Activated T-helper 2 cell treated with anti-CD3 and anti-CD28 coated beads, Interferon-gamma antibody, Interleukin-2, Interleukin-4, amounts not matched to agents 10 μg/mL and 5 μg/mL and 100 μg/mL, durations not matched to agents 14 hours and 24 hours and 36 hours (primary cell): ENCODE measurements around the gene PLEKHA7. TPM values are rescaled to one million over a fixed set of nuclear protein-coding genes. Genes with fewer than 3 reads are reported as not detected.

Experiments
- DNase-seq: peaks from one replicate; pipeline ENCODE4 v3.0.0; 2021; ENCODE audit warnings: low spot score
- H3K27ac Mint-ChIP-seq: one replicate; pipeline ENCODE4 v1.8.0; 2021; ENCODE audit warnings: mixed read lengths
- H3K27me3 Mint-ChIP-seq: one replicate; pipeline ENCODE4 v1.8.0; 2021; ENCODE audit warnings: low read depth, mixed read lengths
- H3K36me3 Mint-ChIP-seq: one replicate; pipeline ENCODE4 v1.8.0; 2021; ENCODE audit warnings: low read depth, mixed read lengths
- H3K4me1 Mint-ChIP-seq: one replicate; pipeline ENCODE4 v1.8.0; 2021; ENCODE audit warnings: low read depth, mixed read lengths
- H3K4me3 Mint-ChIP-seq: one replicate; pipeline ENCODE4 v1.8.0; 2021; ENCODE audit warnings: low read depth, mild to moderate bottlenecking, moderate library complexity, mixed read lengths
- H3K9me3 Mint-ChIP-seq: one replicate; pipeline ENCODE4 v1.8.0; 2021; ENCODE audit warnings: mixed read lengths
- intact Hi-C: fragments of 100-400 bp; cut with micrococcal nuclease; formaldehyde crosslinking; loops from one replicate; pipeline ENCODE4 v1.15.1; 2023
- total RNA-seq: library from RNA; stranded (reverse); gene quantifications from 2 replicates; pipeline ENCODE4 v1.2.3, GENCODE V29; 2022

Gene PLEKHA7
- total RNA-seq, 1 donor from 2014 or later = 51.3 TPM

GRCh38 chr11:16806791-16807190, 207.4 kb downstream of the PLEKHA7 start:
- H3K36me3 Mint-ChIP-seq = no peaks in the 10 kb centered on the region
- no peaks in the 10 kb centered on the region for H3K27me3 Mint-ChIP-seq
- H3K4me1 Mint-ChIP-seq = peaks cover 3% of the 10 kb centered on the region
- no peak overlapping the region for H3K27ac Mint-ChIP-seq
- no peaks in the 10 kb centered on the region for H3K9me3 Mint-ChIP-seq
- DNase-seq = no peak
- intact Hi-C loops = no loop called here
- no peak overlapping the region for H3K4me3 Mint-ChIP-seq

GRCh38 chr11:16805938-16806337, 208.3 kb downstream of the PLEKHA7 start:
- Mint-ChIP-seq H3K4me3 (no peak overlapping the region), H3K36me3 (no peaks in the 10 kb centered on the region), H3K27me3 (no peaks in the 10 kb centered on the region), H3K9me3 (no peaks in the 10 kb centered on the region), H3K27ac (no peak overlapping the region), H3K4me1 (peaks cover 3% of the 10 kb centered on the region)
- DNase-seq = no peak
- intact Hi-C loops = no loop called here

GRCh38 chr11:16804104-16804947, 209.9 kb downstream of the PLEKHA7 start:
- peaks cover 10% of the 10 kb centered on the region for H3K4me1 Mint-ChIP-seq
- DNase-seq = no peak
- no peaks in the 10 kb centered on the region for H3K9me3 Mint-ChIP-seq
- H3K4me3 Mint-ChIP-seq = no peak overlapping the region
- H3K36me3 Mint-ChIP-seq = no peaks in the 10 kb centered on the region
- no peak overlapping the region for H3K27ac Mint-ChIP-seq
- H3K27me3 Mint-ChIP-seq = no peaks in the 10 kb centered on the region
- intact Hi-C loops = no loop called here

GRCh38 chr11:16801288-16801980, 212.8 kb downstream of the PLEKHA7 start:
- intact Hi-C loops = no loop called here
- no peak overlapping the region for H3K27ac Mint-ChIP-seq
- no peak for DNase-seq
- no peaks in the 10 kb centered on the region for H3K9me3 Mint-ChIP-seq
- no peak overlapping the region for H3K4me3 Mint-ChIP-seq
- H3K4me1 Mint-ChIP-seq = peaks cover 21% of the 10 kb centered on the region
- no peaks in the 10 kb centered on the region for H3K27me3 Mint-ChIP-seq
- peaks cover 5% of the 10 kb centered on the region for H3K36me3 Mint-ChIP-seq

GRCh38 chr11:16800382-16800781, 213.8 kb downstream of the PLEKHA7 start:
- no peaks in the 10 kb centered on the region for H3K27me3 Mint-ChIP-seq
- peaks cover 21% of the 10 kb centered on the region for H3K4me1 Mint-ChIP-seq
- H3K9me3 Mint-ChIP-seq = no peaks in the 10 kb centered on the region
- intact Hi-C loops = no loop called here
- H3K27ac Mint-ChIP-seq = no peak overlapping the region
- DNase-seq = no peak
- no peak overlapping the region for H3K4me3 Mint-ChIP-seq
- H3K36me3 Mint-ChIP-seq = peaks cover 8% of the 10 kb centered on the region

- no peak overlapping the region for H3K4me3 Mint-ChIP-seq
- DNase-seq = no peak
- H3K27ac Mint-ChIP-seq = peak overlapping the region; percentile 50
- intact Hi-C loops = no loop called here
- peaks cover 25% of the 10 kb centered on the region for H3K4me1 Mint-ChIP-seq
- peaks cover 13% of the 10 kb centered on the region for H3K36me3 Mint-ChIP-seq
- no peaks in the 10 kb centered on the region for H3K9me3 Mint-ChIP-seq
- H3K27me3 Mint-ChIP-seq = no peaks in the 10 kb centered on the region
Measured at GRCh38 chr11:16799890-16800289, 214.3 kb downstream of the PLEKHA7 start.

DNA sequence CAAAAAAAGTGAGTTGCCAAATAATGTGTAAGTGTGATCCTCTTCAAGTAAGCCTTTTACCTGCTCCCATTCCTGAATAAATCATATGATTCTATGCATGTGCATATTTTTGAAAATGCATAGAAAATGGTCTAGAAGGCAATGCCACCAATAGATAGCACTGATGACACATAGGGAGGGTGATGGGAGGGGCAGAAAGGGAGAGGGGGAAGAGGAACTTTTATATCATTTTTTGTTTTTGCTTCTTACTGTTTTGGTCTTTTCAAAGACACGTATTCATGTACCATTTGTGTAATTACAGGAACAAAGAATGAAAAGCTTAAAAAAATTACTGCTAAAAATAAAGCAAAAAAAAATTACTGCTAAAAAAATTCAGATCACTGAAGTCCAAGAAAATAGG, 215.0 kb downstream of the PLEKHA7 start:
- Mint-ChIP-seq H3K27ac (peak overlapping the region; percentile 50), H3K27me3 (no peaks in the 10 kb centered on the region), H3K4me3 (no peak overlapping the region), H3K4me1 (peaks cover 27% of the 10 kb centered on the region), H3K36me3 (peaks cover 17% of the 10 kb centered on the region), H3K9me3 (no peaks in the 10 kb centered on the region)
- intact Hi-C loops = no loop called here
- DNase-seq = no peak

DNA sequence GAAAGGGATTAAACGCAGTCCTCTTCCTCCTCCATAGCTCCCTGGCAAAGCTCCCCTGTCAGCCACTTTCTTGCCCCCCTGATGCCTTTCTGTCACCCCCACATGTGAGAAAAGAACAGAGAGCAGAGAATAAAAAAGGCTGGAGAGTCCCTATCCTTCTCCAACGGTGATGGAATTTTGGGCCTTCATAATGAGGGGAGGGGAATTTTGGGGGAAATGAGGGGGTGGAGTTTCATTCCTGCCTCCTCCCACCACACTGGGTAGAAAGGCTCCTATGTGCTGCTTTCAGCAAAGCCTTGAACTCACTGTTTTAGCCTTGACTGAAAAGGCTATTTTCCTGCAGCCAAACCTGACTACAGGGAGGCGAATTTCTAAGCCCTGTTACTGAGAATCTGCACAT, 216.4 kb downstream of the PLEKHA7 start:
- H3K4me1 Mint-ChIP-seq = peaks cover 27% of the 10 kb centered on the region
- H3K27me3 Mint-ChIP-seq = no peaks in the 10 kb centered on the region
- no peak for DNase-seq
- H3K36me3 Mint-ChIP-seq = peaks cover 23% of the 10 kb centered on the region
- peak overlapping the region; percentile 40 for H3K27ac Mint-ChIP-seq
- H3K9me3 Mint-ChIP-seq = no peaks in the 10 kb centered on the region
- intact Hi-C loops = no loop called here
- no peak overlapping the region for H3K4me3 Mint-ChIP-seq

GRCh38 chr11:16796311-16796710, 217.9 kb downstream of the PLEKHA7 start:
- no peaks in the 10 kb centered on the region for H3K27me3 Mint-ChIP-seq
- H3K9me3 Mint-ChIP-seq = no peaks in the 10 kb centered on the region
- intact Hi-C loops = no loop called here
- H3K36me3 Mint-ChIP-seq = peaks cover 27% of the 10 kb centered on the region
- no peak overlapping the region for H3K4me3 Mint-ChIP-seq
- DNase-seq = no peak
- no peak overlapping the region for H3K27ac Mint-ChIP-seq
- H3K4me1 Mint-ChIP-seq = peaks cover 35% of the 10 kb centered on the region

DNA sequence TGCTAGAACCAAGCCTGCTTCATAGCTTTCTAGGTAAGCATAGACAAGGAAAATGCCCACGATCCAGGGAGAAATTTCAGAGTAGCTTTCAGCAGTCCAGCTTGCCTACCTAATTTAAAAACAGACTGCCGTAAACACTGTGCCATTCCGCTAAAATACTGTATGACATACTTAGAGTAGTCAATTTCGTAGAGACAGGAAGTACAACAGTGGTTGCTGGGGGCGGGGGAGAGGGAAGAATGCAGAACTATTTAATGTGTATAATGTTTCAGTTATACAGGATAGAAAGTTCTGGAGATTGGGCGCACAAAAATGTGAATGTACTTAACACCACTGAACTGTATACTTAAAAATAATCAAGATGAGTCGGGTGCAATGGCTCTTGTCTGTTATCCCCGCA, 219.1 kb downstream of the PLEKHA7 start:
- H3K27ac Mint-ChIP-seq = peak overlapping the region; percentile 24

GRCh38 chr11:16794047-16794818, 220.0 kb downstream of the PLEKHA7 start:
- H3K36me3 Mint-ChIP-seq = peaks cover 27% of the 10 kb centered on the region
- H3K4me1 Mint-ChIP-seq = peaks cover 30% of the 10 kb centered on the region
- H3K9me3 Mint-ChIP-seq = no peaks in the 10 kb centered on the region
- intact Hi-C loops = no loop called here
- no peak overlapping the region for H3K27ac Mint-ChIP-seq
- DNase-seq = no peak
- no peak overlapping the region for H3K4me3 Mint-ChIP-seq
- H3K27me3 Mint-ChIP-seq = no peaks in the 10 kb centered on the region

More for the DNA sequence above, 219.1 kb downstream of the PLEKHA7 start:
- no peak overlapping the region for H3K4me3 Mint-ChIP-seq
- no peaks in the 10 kb centered on the region for H3K27me3 Mint-ChIP-seq
- no peak for DNase-seq
- intact Hi-C loops = no loop called here
- no peaks in the 10 kb centered on the region for H3K9me3 Mint-ChIP-seq
- H3K4me1 Mint-ChIP-seq = peaks cover 34% of the 10 kb centered on the region
- H3K36me3 Mint-ChIP-seq = peaks cover 27% of the 10 kb centered on the region

GRCh38 chr11:16793511-16793910, 220.7 kb downstream of the PLEKHA7 start:
- intact Hi-C loops = no loop called here
- DNase-seq = no peak
- Mint-ChIP-seq H3K36me3 (peaks cover 27% of the 10 kb centered on the region), H3K9me3 (no peaks in the 10 kb centered on the region), H3K4me1 (peaks cover 28% of the 10 kb centered on the region), H3K27me3 (no peaks in the 10 kb centered on the region), H3K27ac (no peak overlapping the region), H3K4me3 (no peak overlapping the region)

- H3K36me3 Mint-ChIP-seq = peaks cover 27% of the 10 kb centered on the region
- no peak overlapping the region for H3K4me3 Mint-ChIP-seq
- no peaks in the 10 kb centered on the region for H3K27me3 Mint-ChIP-seq
- no peak for DNase-seq
- no peak overlapping the region for H3K27ac Mint-ChIP-seq
- H3K4me1 Mint-ChIP-seq = peaks cover 25% of the 10 kb centered on the region
- no peaks in the 10 kb centered on the region for H3K9me3 Mint-ChIP-seq
- intact Hi-C loops = no loop called here
Measured at GRCh38 chr11:16793009-16793408, 221.2 kb downstream of the PLEKHA7 start.
